BJ (cell line): ENCODE results near the gene MCCC1. TPM values are rescaled to one million over a fixed set of nuclear protein-coding genes. Genes with fewer than 3 reads are reported as not detected.

Source experiments
- CTCF ChIA-PET: fragments of 350-600 bp; formaldehyde crosslinking; extraction: SDS; loops from one replicate; lab custom pipeline; 2021; ENCODE audit warnings: antibody characterized with exemption, inconsistent platforms; lab: Yijun Ruan, JAX
- POLR2A ChIA-PET: fragments of 300-600 bp; sonication (Branson Sonifier 250); formaldehyde crosslinking; extraction: SDS; loops from one replicate; lab custom pipeline; 2021; ENCODE audit warnings: antibody characterized with exemption; lab: Charles Lee
- DNase-seq: peaks from one replicate; pipeline ENCODE4 v3.0.0-alpha.2; 2011; ENCODE audit warnings: low read depth
- H3K27me3 ChIP-seq: 2 replicates; pipeline ENCODE4 v1.6.0; 2011; ENCODE audit warnings: low read length; ENCODE audit not compliant: control insufficient read depth, insufficient read depth
- H3K36me3 ChIP-seq: 2 replicates; pipeline ENCODE4 v1.5.1; 2011; ENCODE audit warnings: low read length; ENCODE audit not compliant: control insufficient read depth, insufficient read depth
- H3K4me3 ChIP-seq: 2 replicates; pipeline ENCODE4 v1.5.1; 2011; ENCODE audit warnings: low read depth, mild to moderate bottlenecking, control low read depth, low read length
- polyA plus RNA-seq: library from polyadenylated mRNA; depleted of rRNA; stranded (reverse); fragments of >200 nt; gene quantifications from 2 replicates; pipeline ENCODE4 v1.2.3, GENCODE V29; 2011
- TF ChIP-seq, protein P1 (sequence below): IDR thresholded peaks from 2 replicates; pipeline ENCODE4 v1.5.1; 2011; ENCODE audit warnings: low read depth, mild to moderate bottlenecking, control low read depth, inconsistent platforms, low read length, moderate library complexity; ENCODE audit not compliant: insufficient read depth

The MCCC1 gene
- polyA plus RNA-seq, 1 experiment = 12.5 TPM

DNA sequence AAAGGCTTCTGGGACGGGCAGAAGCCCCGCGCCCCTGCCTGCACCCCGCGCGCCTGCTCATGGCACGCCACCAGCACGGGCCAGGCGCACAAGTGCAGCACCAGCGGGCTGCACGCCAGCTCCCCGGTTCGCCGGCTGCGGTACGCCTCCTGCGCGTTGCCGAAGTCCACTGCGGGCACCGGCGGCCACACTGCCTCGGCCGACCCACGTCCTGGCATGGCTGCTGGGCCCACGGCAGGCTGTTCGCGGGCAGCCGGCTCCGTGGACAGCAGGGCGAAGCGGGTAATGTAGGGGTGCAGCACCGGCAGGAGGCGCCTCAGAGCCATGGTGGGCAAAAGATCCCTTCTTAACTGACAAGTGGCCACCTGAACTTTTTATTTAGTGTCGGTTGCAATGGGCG lies 34.8 kb downstream of the MCCC1 start:
- POLR2A ChIA-PET = no interaction called here
- Histone ChIP-seq H3K36me3 (peaks cover 1% of the 10 kb centered on the region; the same call in 1 of the 2 replicates), H3K27me3 (no peaks in the 10 kb centered on the region), H3K4me3 (no peak overlapping the region)
- TF ChIP-seq, protein P1, sequence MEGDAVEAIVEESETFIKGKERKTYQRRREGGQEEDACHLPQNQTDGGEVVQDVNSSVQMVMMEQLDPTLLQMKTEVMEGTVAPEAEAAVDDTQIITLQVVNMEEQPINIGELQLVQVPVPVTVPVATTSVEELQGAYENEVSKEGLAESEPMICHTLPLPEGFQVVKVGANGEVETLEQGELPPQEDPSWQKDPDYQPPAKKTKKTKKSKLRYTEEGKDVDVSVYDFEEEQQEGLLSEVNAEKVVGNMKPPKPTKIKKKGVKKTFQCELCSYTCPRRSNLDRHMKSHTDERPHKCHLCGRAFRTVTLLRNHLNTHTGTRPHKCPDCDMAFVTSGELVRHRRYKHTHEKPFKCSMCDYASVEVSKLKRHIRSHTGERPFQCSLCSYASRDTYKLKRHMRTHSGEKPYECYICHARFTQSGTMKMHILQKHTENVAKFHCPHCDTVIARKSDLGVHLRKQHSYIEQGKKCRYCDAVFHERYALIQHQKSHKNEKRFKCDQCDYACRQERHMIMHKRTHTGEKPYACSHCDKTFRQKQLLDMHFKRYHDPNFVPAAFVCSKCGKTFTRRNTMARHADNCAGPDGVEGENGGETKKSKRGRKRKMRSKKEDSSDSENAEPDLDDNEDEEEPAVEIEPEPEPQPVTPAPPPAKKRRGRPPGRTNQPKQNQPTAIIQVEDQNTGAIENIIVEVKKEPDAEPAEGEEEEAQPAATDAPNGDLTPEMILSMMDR = no peak
- CTCF ChIA-PET = no interaction called here
- DNase-seq = no peak

GRCh38 chr3:183061391-183062172 lies 37.7 kb downstream of the MCCC1 start:
- ChIA-PET POLR2A (no interaction called here), CTCF (no interaction called here)
- no peak for DNase-seq
- TF ChIP-seq, protein P1 = no peak
- Histone ChIP-seq H3K27me3 (no peaks in the 10 kb centered on the region), H3K36me3 (peaks cover 1% of the 10 kb centered on the region; the same call in 1 of the 2 replicates), H3K4me3 (no peak overlapping the region)

DNA sequence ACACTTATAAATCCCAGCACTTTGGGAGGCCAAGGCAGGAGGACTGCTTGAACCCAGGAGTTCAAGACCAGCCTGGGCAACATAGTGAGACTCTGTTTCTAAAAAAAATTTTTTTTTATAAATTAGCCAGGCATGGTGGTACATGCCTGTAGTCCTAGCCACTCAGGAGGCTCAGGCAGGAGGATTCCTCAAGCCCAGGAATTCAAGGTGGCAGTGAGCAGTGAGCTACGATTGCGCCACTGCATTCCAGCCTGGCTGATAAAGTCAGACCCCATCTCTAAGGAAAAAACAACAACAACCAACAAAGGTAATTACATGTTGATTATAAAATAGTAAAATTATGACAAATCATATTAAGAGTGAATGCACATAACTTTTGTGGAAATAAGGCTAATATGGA lies 40.9 kb downstream of the MCCC1 start:
- ChIA-PET POLR2A (no interaction called here), CTCF (no interaction called here)

GRCh38 chr3:183050706-183051105 lies 48.6 kb downstream of the MCCC1 start:
- Histone ChIP-seq H3K36me3 (0 out of 2 replicates have a peak, but pooled peaks cover 1% of the 10 kb centered on the region), H3K4me3 (no peak overlapping the region), H3K27me3 (no peaks in the 10 kb centered on the region)
- ChIA-PET CTCF (interaction anchor here (1.1 kb wide), 1 partner anchor 49 kb away, joined by 3 read pairs; no protein-coding TSS in a partner anchor), POLR2A (no interaction called here)
- no peak for DNase-seq
- TF ChIP-seq, protein P1 = no peak

More for the DNA sequence above, 40.9 kb downstream of the MCCC1 start:
- Histone ChIP-seq H3K36me3 (no peaks in the 10 kb centered on the region), H3K4me3 (no peak overlapping the region), H3K27me3 (no peaks in the 10 kb centered on the region)
- DNase-seq = no peak
- TF ChIP-seq, protein P1 = no peak

- TF ChIP-seq, protein P1 = no peak
- H3K4me3 ChIP-seq = no peak overlapping the region
- ChIA-PET POLR2A (no interaction called here), CTCF (no interaction called here)
- no peaks in the 10 kb centered on the region for H3K27me3 ChIP-seq
- peaks cover 3% of the 10 kb centered on the region; the same call in 1 of the 2 replicates for H3K36me3 ChIP-seq
- DNase-seq = no peak
Measured at GRCh38 chr3:183046883-183047282, 52.4 kb downstream of the MCCC1 start.
